SK-N-SH (cell line): ENCODE data around the gene SLC25A17. TPM values are rescaled to one million over a fixed set of nuclear protein-coding genes. Genes with fewer than 3 reads are reported as not detected.

Source experiments
- CTCF ChIA-PET: fragments of 300-600, 350-600 bp; formaldehyde crosslinking; extraction: SDS; loops from one replicate; lab custom pipeline; 2021; lab: Yijun Ruan, JAX
- POLR2A ChIA-PET: fragments of 350-600 bp; sonication (Branson Sonifier 250); formaldehyde crosslinking; extraction: SDS; loops from one replicate; lab custom pipeline; 2020; ENCODE audit warnings: antibody characterized with exemption, inconsistent platforms; lab: Yijun Ruan, JAX
- DNase-seq: peaks from one replicate; pipeline ENCODE4 v3.0.0; 2012
- H2AFZ ChIP-seq: fragments of 200-600 bp; sonication (generic); 2 replicates; pipeline ENCODE4 v1.8.1; 2016; ENCODE audit warnings: antibody characterized with exemption, mild to moderate bottlenecking, low read depth
- H3F3A ChIP-seq: fragments of 200-600 bp; sonication (generic); replicated peaks from 2 replicates; pipeline ENCODE3; 2016; ENCODE audit warnings: antibody characterized with exemption, mild to moderate bottlenecking; ENCODE audit not compliant: insufficient read depth
- H3K27ac ChIP-seq, 2 experiments: fragments of 200-500 bp in 1 of 2; fragments of 200-600 bp in 1 of 2; sonication (Bioruptor generic) in 1 of 2; sonication (generic), shearing (Covaris generic) in 1 of 2; 2 replicates each; pipeline versions ENCODE4 v1.5.1 to v1.6.1; 2014 to 2016; ENCODE audit warnings: low read depth in 2 of 2, inconsistent platforms in 1 of 2, low read length in 1 of 2, mild to moderate bottlenecking in 1 of 2, mixed read lengths in 1 of 2
- H3K27me3 ChIP-seq: fragments of 200-600 bp; sonication (generic), shearing (Covaris generic); 2 replicates; pipeline ENCODE4 v1.6.1; 2016; ENCODE audit warnings: mixed run types; ENCODE audit not compliant: insufficient read depth
- H3K36me3 ChIP-seq, 2 experiments: fragments of 200-500 bp in 1 of 2; fragments of 200-600 bp in 1 of 2; sonication (Bioruptor generic) in 1 of 2; sonication (generic) in 1 of 2; replicated peaks in 1 of 2; 2 replicates each; pipeline versions ENCODE3 to v1.5.1; 2014 to 2016; ENCODE audit warnings: low read length in 1 of 2, mild to moderate bottlenecking in 1 of 2; ENCODE audit not compliant: insufficient read depth in 2 of 2, control insufficient read depth in 1 of 2
- H3K4me1 ChIP-seq, 2 experiments: fragments of 200-500 bp in 1 of 2; fragments of 200-600 bp in 1 of 2; sonication (Bioruptor generic) in 1 of 2; sonication (generic), shearing (Covaris generic) in 1 of 2; 2 replicates each; pipeline versions ENCODE4 v1.5.1 to v1.6.1; 2014 to 2016; ENCODE audit warnings: low read depth in 1 of 2, low read length in 1 of 2, mixed run types in 1 of 2; ENCODE audit not compliant: insufficient read depth in 2 of 2, control insufficient read depth in 1 of 2
- H3K4me2 ChIP-seq: fragments of 200-600 bp; sonication (generic), shearing (Covaris generic); 2 replicates; pipeline ENCODE4 v1.6.1; 2017; ENCODE audit warnings: mixed run types
- H3K4me3 ChIP-seq, 2 experiments: fragments of 200-500 bp in 1 of 2; fragments of 200-600 bp in 1 of 2; sonication (Bioruptor generic) in 1 of 2; sonication (generic), shearing (Covaris generic) in 1 of 2; 2 replicates each; pipeline versions ENCODE4 v1.5.1 to v1.8.1; 2014 to 2016; ENCODE audit warnings: low read depth in 2 of 2, inconsistent platforms in 1 of 2, low read length in 1 of 2, mild to moderate bottlenecking in 1 of 2, mixed read lengths in 1 of 2, moderate library complexity in 1 of 2
- H3K79me2 ChIP-seq: fragments of 200-600 bp; sonication (generic); 2 replicates; pipeline ENCODE4 v1.8.1; 2017; ENCODE audit warnings: mild to moderate bottlenecking; ENCODE audit not compliant: insufficient read depth
- H3K9ac ChIP-seq: fragments of 200-600 bp; sonication (generic); 2 replicates; pipeline ENCODE4 v1.6.1; 2017; ENCODE audit warnings: mixed run types
- H3K9me2 ChIP-seq: fragments of 200-600 bp; sonication (generic); 2 replicates; pipeline ENCODE4 v1.6.1; 2017; ENCODE audit warnings: mixed run types
- H3K9me3 ChIP-seq: fragments of 200-600 bp; sonication (generic); 2 replicates; pipeline ENCODE4 v1.6.1; 2017; ENCODE audit warnings: mixed run types, mild to moderate bottlenecking, moderate library complexity
- H4K20me1 ChIP-seq: fragments of 200-600 bp; sonication (generic); 2 replicates; pipeline ENCODE4 v1.6.1; 2017; ENCODE audit warnings: mild to moderate bottlenecking, mixed run types; ENCODE audit not compliant: insufficient read depth
- FOXJ3 ChIP-seq: sonication (generic); formaldehyde crosslinking; IDR thresholded peaks from 2 replicates; pipeline ENCODE4 v1.5.1; 2020; ENCODE audit warnings: mild to moderate bottlenecking, missing genetic modification reagents
- FOXM1 ChIP-seq: IDR thresholded peaks from 2 replicates; pipeline ENCODE4 v1.4.0; 2012; ENCODE audit warnings: low read depth, mild to moderate bottlenecking
- GABPA ChIP-seq: IDR thresholded peaks from 2 replicates; pipeline ENCODE4 v1.4.0; 2012; ENCODE audit warnings: low read depth, mild to moderate bottlenecking
- GATA2 ChIP-seq: sonication (generic); formaldehyde crosslinking; IDR thresholded peaks from 2 replicates; pipeline ENCODE4 v1.5.0; 2020; ENCODE audit warnings: mild to moderate bottlenecking, missing genetic modification reagents
- IRF3 ChIP-seq: fragments of 150-350 bp; IDR thresholded peaks from 2 replicates; pipeline ENCODE4 v1.6.1; 2016; ENCODE audit warnings: mild to moderate bottlenecking, low read depth, low read length
- MAX ChIP-seq: IDR thresholded peaks from 2 replicates; pipeline ENCODE4 v1.4.0; 2012; ENCODE audit warnings: low read depth
- MXI1 ChIP-seq: IDR thresholded peaks from 2 replicates; pipeline ENCODE4 v1.6.1; 2012; ENCODE audit warnings: mild to moderate bottlenecking, low read depth, low read length, improper control_type of control experiment
- NFIC ChIP-seq: IDR thresholded peaks from 2 replicates; pipeline ENCODE4 v1.4.0; 2012; ENCODE audit warnings: borderline replicate concordance
- POLR2AphosphoS5 ChIP-seq: IDR thresholded peaks from 2 replicates; pipeline ENCODE4 v1.6.1; 2012; ENCODE audit warnings: low read depth, low read length
- RXRA ChIP-seq: IDR thresholded peaks from 2 replicates; pipeline ENCODE4 v1.4.0; 2012; ENCODE audit warnings: low read depth, mild to moderate bottlenecking, borderline replicate concordance
- SIN3A ChIP-seq: IDR thresholded peaks from 2 replicates; pipeline ENCODE4 v1.6.1; 2012; ENCODE audit warnings: low read depth, mild to moderate bottlenecking, low read length, moderate library complexity, borderline replicate concordance
- SMC3 ChIP-seq: IDR thresholded peaks from 2 replicates; pipeline ENCODE4 v1.6.1; 2012; ENCODE audit warnings: low read depth, low read length, improper control_type of control experiment
- TAF1 ChIP-seq: IDR thresholded peaks from 2 replicates; pipeline ENCODE4 v1.6.1; 2012; ENCODE audit warnings: low read depth, mild to moderate bottlenecking, low read length, moderate library complexity, borderline replicate concordance
- TCF12 ChIP-seq: IDR thresholded peaks from 2 replicates; pipeline ENCODE4 v1.4.0; 2012
- YY1 ChIP-seq: IDR thresholded peaks from 2 replicates; pipeline ENCODE4 v1.4.0; 2012; ENCODE audit warnings: low read depth, mild to moderate bottlenecking
- WGBS: methylation state at CpG from one replicate; pipeline ENCODE4 v1.1.6; 2017; ENCODE audit warnings: low lambda C conversion rate; 5-methylcytosine and 5-hydroxymethylcytosine counted together
- polyA plus RNA-seq, 3 experiments: library from polyadenylated mRNA; depleted of rRNA; stranded (reverse); fragments of >200 nt; gene quantifications; 2 replicates each; pipeline ENCODE4 v1.2.3, GENCODE V29; 2012
- TF ChIP-seq, protein P1 (sequence below): IDR thresholded peaks from 2 replicates; pipeline ENCODE4 v1.4.0; 2012; ENCODE audit warnings: low read depth, borderline replicate concordance
- TF ChIP-seq, protein P2 (sequence below): IDR thresholded peaks from 2 replicates; pipeline ENCODE4 v1.4.0; 2012; ENCODE audit warnings: low read depth, borderline replicate concordance

SLC25A17 gene
- polyA plus RNA-seq, 1 of the 3 experiments (the other 2 are of a cell fraction) = 11.1 TPM

DNA sequence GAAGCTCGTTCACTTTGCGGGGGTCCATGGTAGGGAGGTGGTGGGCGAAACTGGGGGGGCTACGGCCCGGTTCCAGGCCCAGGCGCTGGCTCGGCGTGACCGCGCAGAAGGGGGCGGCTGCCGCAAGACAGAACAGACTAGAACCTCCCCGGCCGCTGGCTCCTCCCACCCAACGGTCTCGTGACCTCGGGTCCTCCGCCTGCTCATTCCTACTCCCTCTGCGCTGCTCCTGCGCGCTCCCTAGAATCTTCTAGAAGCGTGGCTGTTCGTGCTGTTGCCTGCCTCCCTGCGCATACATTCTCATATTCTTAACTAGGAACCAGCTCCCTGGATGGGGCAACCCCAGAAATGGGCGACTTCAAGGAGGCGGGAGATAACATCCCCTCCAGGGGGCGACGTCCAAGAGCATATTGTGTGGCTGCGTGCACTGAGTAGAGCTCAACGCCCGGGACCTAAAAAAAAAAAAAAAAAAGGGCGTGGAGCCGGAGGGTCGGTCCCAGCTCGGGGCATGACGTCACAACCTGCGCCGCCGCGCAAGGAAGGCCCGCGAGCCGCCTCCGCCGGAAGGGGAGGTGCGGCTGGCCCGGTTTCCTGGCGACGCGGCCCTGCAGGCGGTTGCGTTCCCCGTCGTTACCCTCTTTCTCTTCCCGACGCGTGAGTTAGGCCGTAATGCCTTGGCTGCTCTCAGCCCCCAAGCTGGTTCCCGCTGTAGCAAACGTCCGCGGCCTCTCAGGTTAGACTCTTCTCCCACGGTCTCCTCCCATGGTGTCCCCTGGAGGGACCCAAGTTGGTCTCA lies 37.6 kb upstream of the SLC25A17 start, which contains the start of the genes ST13 and XPNPEP3 (continued):
- TF ChIP-seq MAX (peak; percentile 35), RXRA (no peak)
- TF ChIP-seq, protein P1, sequence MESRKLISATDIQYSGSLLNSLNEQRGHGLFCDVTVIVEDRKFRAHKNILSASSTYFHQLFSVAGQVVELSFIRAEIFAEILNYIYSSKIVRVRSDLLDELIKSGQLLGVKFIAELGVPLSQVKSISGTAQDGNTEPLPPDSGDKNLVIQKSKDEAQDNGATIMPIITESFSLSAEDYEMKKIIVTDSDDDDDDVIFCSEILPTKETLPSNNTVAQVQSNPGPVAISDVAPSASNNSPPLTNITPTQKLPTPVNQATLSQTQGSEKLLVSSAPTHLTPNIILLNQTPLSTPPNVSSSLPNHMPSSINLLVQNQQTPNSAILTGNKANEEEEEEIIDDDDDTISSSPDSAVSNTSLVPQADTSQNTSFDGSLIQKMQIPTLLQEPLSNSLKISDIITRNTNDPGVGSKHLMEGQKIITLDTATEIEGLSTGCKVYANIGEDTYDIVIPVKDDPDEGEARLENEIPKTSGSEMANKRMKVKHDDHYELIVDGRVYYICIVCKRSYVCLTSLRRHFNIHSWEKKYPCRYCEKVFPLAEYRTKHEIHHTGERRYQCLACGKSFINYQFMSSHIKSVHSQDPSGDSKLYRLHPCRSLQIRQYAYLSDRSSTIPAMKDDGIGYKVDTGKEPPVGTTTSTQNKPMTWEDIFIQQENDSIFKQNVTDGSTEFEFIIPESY = no peak

GRCh38 chr22:40855979-40856512 lies 36.9 kb upstream of the SLC25A17 start:
- H3K4me3 ChIP-seq = peak overlapping the region; percentile 76 to 77
- no peak overlapping the region for H2AFZ ChIP-seq
- WGBS = under 1% methylated on average over 9 of the region's 29 CpGs
- peaks cover 0 to 9% of the 10 kb centered on the region in 2 experiments; a peak in 3 of 4 replicates for H3K4me1 ChIP-seq
- H3K9me2 ChIP-seq = no peaks in the 10 kb centered on the region
- DNase-seq = peak; percentile 46
- TF ChIP-seq GABPA (no peak), NFIC (no peak), SIN3A (no peak), MXI1 (no peak), TCF12 (no peak), FOXJ3 (CRISPR knock-in tag) (no peak), YY1 (no peak), GATA2 (no peak), TAF1 (no peak), RXRA (no peak), IRF3 (no peak), SMC3 (no peak), FOXM1 (no peak), POLR2AphosphoS5 (no peak)
- TF ChIP-seq, protein P2, sequence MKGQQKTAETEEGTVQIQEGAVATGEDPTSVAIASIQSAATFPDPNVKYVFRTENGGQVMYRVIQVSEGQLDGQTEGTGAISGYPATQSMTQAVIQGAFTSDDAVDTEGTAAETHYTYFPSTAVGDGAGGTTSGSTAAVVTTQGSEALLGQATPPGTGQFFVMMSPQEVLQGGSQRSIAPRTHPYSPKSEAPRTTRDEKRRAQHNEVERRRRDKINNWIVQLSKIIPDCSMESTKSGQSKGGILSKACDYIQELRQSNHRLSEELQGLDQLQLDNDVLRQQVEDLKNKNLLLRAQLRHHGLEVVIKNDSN = no peak
- no peaks in the 10 kb centered on the region for H3F3A ChIP-seq
- ChIA-PET CTCF (interaction anchor here (1.8 kb wide), 1 partner anchor 67 kb away, joined by 6 read pairs; no protein-coding TSS in a partner anchor), POLR2A (interaction anchor here (0.7 kb wide), 1 partner anchor 205 kb away, joined by 3 read pairs; no protein-coding TSS in a partner anchor)
- H3K27me3 ChIP-seq = no peaks in the 10 kb centered on the region
- H3K4me2 ChIP-seq = peak overlapping the region; percentile 83
- H3K79me2 ChIP-seq = peaks cover 93% of the 10 kb centered on the region
- peaks cover 32% of the 10 kb centered on the region; the same call in 1 of the 2 replicates for H4K20me1 ChIP-seq
- peaks cover 0 to 2% of the 10 kb centered on the region in 2 experiments for H3K36me3 ChIP-seq
- H3K27ac ChIP-seq = peak overlapping the region; percentile 93 to 95
- no peaks in the 10 kb centered on the region for H3K9me3 ChIP-seq
- peak overlapping the region; percentile 95 for H3K9ac ChIP-seq
